ENCODE data around the gene ABCC8.

The ABCC8 gene

DNA sequence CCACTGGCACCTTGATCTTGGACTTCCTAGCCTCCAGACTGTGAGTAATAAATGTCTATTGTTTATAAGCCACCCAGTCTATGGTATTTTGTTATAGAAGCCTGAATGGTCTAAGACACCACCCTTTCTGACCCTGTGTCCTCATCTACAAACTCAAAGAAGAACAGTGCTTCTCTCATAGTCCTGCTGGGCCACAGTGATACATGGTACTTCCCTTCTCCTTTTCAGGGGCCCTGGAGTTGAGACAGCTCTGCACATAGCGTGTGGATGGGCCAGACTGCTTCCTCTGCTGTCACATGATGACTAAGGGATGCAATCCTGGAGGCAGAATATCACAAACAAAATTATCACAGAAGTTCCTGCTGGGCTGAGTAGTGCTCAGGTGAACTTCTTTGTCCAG lies 93.2 kb downstream of the ABCC8 start:
- peaks cover 4% of the 10 kb centered on the region; the same call in 1 of the 2 replicates for H3K9me3 ChIP-seq (ENCODE audit: control insufficient read depth, insufficient read depth, low read length)
- no peak overlapping the region for H3K9ac ChIP-seq (ENCODE audit: low read depth, low read length)
- no peaks in the 10 kb centered on the region for H3K36me3 ChIP-seq (ENCODE audit: insufficient read depth, low read length)
- H3K4me1 ChIP-seq (ENCODE audit: insufficient read depth, low read length) = no peaks in the 10 kb centered on the region

DNA sequence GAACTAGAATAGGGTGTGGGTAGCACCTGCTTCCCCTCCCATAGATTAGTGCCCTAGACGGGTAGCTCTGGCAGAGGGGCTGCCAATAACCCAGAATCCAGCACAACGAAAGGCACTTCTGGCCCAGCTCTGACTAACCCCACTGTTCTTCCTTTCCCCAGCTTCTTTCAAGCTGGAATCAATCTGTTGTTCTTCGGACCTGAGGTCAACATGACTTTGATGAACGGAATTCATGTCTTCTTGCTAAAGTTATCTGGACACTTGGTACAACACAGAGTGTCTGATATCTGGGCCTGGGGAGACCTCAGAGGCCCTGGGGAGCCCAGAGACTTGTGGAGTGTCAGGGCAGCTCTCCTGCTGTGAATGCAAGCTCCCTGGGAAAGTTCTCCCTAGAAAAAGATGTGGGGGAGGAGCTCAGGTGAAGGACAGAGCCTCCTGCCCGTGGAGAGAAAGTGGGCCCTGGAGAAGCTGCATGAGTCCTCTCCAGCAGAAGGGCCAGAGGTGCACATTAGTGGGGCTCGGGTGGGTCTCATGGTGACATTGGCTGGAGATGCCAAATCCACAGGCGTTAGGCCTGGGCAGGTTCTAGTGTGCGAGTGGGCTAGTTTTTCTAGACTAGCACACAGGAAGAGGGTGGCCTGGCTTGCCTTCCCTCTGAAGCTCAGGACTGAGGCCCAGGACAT lies 94.5 kb downstream of the ABCC8 start:
- Histone ChIP-seq H3K36me3 (ENCODE audit: insufficient read depth, low read length) (no peaks in the 10 kb centered on the region), H3K9me3 (ENCODE audit: control insufficient read depth, insufficient read depth, low read length) (peaks cover 4% of the 10 kb centered on the region), H3K4me1 (ENCODE audit: insufficient read depth, low read length) (no peaks in the 10 kb centered on the region), H3K9ac (ENCODE audit: low read depth, low read length) (no peak overlapping the region)

DNA sequence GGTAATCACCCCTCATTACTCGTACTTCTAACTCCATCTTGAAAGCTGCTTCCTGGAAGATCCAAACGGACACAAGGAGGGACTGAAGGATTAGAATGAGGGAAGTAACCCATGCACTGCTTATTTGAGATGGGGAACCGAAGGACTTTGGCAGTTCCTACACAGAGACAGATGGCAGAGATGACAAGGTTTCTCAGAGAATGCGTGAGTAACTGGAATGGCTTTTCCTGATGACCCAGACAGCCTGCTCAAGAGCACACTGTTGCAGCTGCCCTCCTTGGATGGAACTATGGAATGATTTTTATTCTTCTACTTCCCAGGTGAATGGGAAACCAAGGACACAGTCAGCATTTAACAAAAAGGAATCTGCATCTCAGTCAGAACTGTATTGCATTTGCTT lies 95.5 kb downstream of the ABCC8 start:
- H3K4me1 ChIP-seq (ENCODE audit: insufficient read depth, low read length) = no peaks in the 10 kb centered on the region
- H3K9ac ChIP-seq (ENCODE audit: low read depth, low read length) = no peak overlapping the region
- peaks cover 4% of the 10 kb centered on the region for H3K9me3 ChIP-seq (ENCODE audit: control insufficient read depth, insufficient read depth, low read length)
- H3K36me3 ChIP-seq (ENCODE audit: insufficient read depth, low read length) = no peaks in the 10 kb centered on the region

DNA sequence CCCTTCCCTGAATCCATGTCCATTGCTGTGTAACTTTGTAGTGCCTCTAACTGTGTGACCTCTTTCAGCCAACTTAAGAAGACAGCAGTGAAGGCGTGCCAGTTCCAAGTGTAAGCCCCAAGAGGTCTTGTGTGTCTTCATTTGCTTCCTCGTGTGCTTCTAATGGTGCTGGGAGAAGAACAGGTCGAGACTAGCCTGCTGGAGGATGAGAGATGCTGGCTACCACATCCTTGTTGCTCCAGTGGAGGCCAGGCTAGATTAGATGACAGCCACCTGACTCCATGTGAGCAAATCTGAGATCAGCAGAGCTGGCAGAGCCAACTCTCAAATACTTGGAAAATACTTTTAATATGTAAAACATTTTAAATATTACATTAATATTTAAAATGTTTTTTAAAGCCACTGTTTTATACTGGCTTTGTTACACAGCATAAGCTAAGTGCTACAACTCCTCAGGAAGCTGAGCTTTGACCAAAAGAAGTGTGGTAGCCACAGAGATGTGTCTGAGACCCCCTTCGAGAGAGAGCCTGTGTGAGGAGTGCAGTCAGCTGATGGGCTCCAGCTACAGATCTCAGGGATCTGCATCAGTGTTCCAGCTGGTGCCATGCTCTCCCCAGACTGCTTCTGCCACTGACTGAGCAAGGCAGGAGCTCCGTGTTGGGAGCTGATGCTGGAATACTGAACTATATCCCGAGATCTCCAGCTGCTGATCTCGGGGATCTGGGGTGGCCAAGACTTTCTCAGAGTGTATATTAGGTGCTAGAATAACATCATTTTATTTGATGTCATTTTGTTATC lies 97.1 kb downstream of the ABCC8 start:
- no peaks in the 10 kb centered on the region for H3K4me1 ChIP-seq (ENCODE audit: insufficient read depth, low read length)
- no peaks in the 10 kb centered on the region for H3K36me3 ChIP-seq (ENCODE audit: insufficient read depth, low read length)
- H3K9me3 ChIP-seq (ENCODE audit: control insufficient read depth, insufficient read depth, low read length) = peaks cover 4% of the 10 kb centered on the region
- no peak overlapping the region for H3K9ac ChIP-seq (ENCODE audit: low read depth, low read length)

DNA sequence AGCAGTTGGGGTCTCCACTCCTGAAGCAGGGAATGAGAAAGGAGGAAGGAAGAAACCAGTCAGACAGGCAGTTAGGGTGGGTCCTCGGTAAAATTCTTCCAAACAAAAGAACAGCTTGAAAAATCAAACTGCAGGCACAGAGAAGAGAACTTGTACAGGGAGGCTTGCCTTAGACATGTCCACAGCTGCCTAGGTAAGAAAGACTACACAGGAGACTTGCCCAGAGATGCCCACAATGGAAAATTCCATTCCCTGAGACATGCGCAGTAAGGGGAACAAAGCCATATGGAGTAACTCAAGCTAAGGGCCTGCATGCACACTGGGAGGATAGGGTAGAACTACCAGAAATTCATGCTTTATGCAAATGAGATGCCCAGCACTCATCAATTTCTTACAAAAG lies 98.0 kb downstream of the ABCC8 start:
- Histone ChIP-seq H3K9me3 (ENCODE audit: control insufficient read depth, insufficient read depth, low read length) (peaks cover 4% of the 10 kb centered on the region), H3K4me1 (ENCODE audit: insufficient read depth, low read length) (no peaks in the 10 kb centered on the region), H3K36me3 (ENCODE audit: insufficient read depth, low read length) (no peaks in the 10 kb centered on the region), H3K9ac (ENCODE audit: low read depth, low read length) (no peak overlapping the region)

DNA sequence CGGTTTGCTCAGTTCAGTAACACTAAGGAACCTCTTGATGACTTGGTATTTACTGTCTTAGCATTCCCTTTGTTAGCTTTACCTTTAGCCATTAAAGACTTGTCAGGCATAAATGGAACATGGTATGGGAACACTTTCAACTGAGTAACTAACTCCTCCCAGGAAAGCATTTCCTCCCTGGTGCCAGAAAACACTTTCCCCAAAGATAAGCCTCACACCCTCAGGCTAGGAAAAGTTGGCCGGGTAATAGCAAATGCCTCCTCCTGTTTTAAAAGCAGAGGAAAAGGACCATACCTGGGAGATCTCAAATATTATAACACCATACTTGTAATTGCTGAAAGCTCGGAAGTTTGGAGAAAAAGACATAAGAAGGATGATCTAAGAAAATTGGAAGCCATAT lies 100.2 kb downstream of the ABCC8 start:
- Histone ChIP-seq H3K36me3 (ENCODE audit: insufficient read depth, low read length) (no peaks in the 10 kb centered on the region; the same call in 1 of the 2 replicates), H3K9ac (ENCODE audit: low read depth, low read length) (no peak overlapping the region), H3K4me1 (ENCODE audit: insufficient read depth, low read length) (no peaks in the 10 kb centered on the region), H3K9me3 (ENCODE audit: control insufficient read depth, insufficient read depth, low read length) (peaks cover 17% of the 10 kb centered on the region)

DNA sequence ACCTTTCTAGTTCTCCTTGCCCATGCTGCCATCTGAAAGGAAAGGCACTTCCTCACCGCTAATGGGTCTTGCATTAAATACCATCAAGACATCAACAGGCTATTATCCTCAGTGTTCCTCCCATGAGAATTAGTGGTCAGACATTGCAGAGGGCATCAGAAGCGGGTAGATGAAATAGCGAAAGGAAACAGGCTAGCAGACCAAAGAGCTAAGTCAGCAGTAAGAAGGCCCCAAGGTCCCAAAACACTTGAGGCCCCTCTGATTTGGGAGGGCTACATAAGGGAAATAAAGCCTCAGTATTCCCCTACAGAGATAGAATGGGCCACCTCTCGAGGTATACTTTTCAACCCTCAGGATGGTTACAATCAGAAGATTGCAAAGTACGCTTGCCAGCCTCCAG lies 101.1 kb downstream of the ABCC8 start:
- peaks cover 20% of the 10 kb centered on the region for H3K9me3 ChIP-seq (ENCODE audit: control insufficient read depth, insufficient read depth, low read length)
- no peak overlapping the region for H3K9ac ChIP-seq (ENCODE audit: low read depth, low read length)
- H3K4me1 ChIP-seq (ENCODE audit: insufficient read depth, low read length) = no peaks in the 10 kb centered on the region
- no peaks in the 10 kb centered on the region; the same call in 1 of the 2 replicates for H3K36me3 ChIP-seq (ENCODE audit: insufficient read depth, low read length)

DNA sequence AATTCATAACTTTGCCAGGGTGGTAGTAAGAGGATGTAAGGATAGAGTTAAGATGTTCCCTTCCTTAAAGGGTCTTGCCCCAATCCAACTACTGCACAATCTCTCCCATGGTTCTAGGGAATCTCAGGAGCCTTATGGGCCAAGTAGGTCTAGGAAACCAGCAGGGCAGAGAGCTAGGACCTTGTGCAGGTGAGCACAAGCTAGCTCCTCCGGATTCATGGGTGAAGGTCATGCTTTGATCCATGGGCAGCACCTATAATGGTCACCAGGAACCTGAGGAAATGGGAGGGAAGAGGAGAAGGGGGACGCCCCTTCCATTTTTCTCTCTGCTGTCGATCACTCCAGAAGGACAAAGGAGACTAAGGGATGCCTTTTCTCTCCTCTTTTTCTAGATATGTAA lies 105.0 kb downstream of the ABCC8 start:
- H3K9me3 ChIP-seq (ENCODE audit: control insufficient read depth, insufficient read depth, low read length) = peaks cover 25% of the 10 kb centered on the region
- H3K9ac ChIP-seq (ENCODE audit: low read depth, low read length) = no peak overlapping the region
- no peaks in the 10 kb centered on the region for H3K4me1 ChIP-seq (ENCODE audit: insufficient read depth, low read length)
- H3K36me3 ChIP-seq (ENCODE audit: insufficient read depth, low read length) = no peaks in the 10 kb centered on the region; the same call in 1 of the 2 replicates

DNA sequence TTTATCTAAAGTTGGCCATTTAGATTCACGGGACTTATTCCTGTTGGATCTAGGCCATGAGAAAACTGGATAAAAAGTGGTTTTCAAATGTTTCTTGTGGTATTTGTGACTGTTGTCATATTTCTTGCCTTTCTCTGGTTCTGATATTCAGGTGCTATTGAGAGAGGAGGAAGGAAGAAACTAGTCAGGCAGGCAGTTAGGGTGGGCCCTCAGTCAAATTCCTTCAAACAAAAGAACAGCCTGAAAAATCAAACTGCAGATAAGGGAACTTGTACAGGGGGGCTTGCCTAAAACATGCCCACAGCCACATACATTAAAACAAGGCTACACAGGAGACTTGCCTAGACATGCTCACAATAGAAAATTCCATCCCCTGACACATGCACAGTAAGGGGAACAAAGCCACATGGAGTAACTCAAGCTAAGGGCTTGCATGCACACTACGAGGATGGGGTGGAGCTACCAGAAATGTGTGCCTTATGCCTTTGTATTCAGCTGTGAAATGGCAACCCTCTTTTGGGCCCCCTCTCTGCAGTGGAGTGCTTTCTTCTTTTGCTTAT lies 106.9 kb downstream of the ABCC8 start:
- H3K36me3 ChIP-seq (ENCODE audit: insufficient read depth, low read length) = no peaks in the 10 kb centered on the region; the same call in 1 of the 2 replicates

DNA sequence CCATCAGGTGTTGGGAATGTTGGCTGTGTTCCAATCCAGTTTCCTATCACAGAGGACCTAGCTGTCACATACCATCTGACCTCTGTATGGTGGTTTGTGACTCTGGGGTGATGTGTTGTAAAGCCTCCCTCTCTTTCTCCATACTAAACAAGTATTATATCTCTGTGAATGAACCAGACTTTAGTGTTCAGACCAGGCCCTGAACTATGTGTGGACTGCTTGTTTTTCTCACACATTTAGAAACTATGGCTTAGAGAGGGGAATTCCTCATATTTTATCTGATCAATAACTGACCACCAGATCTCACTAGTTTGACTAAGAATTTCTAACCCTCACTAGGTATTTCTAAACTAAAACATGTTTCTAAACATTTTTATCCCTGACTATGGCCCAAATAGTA lies 107.6 kb downstream of the ABCC8 start:
- H3K9me3 ChIP-seq (ENCODE audit: control insufficient read depth, insufficient read depth, low read length) = peaks cover 25% of the 10 kb centered on the region
- no peaks in the 10 kb centered on the region; the same call in 1 of the 2 replicates for H3K36me3 ChIP-seq (ENCODE audit: insufficient read depth, low read length)
- no peaks in the 10 kb centered on the region for H3K4me1 ChIP-seq (ENCODE audit: insufficient read depth, low read length)
- no peak overlapping the region for H3K9ac ChIP-seq (ENCODE audit: low read depth, low read length)

More for the DNA sequence above, 106.9 kb downstream of the ABCC8 start:
- H3K4me1 ChIP-seq (ENCODE audit: insufficient read depth, low read length) = no peaks in the 10 kb centered on the region
- H3K9ac ChIP-seq (ENCODE audit: low read depth, low read length) = no peak overlapping the region
- peaks cover 25% of the 10 kb centered on the region for H3K9me3 ChIP-seq (ENCODE audit: control insufficient read depth, insufficient read depth, low read length)

DNA sequence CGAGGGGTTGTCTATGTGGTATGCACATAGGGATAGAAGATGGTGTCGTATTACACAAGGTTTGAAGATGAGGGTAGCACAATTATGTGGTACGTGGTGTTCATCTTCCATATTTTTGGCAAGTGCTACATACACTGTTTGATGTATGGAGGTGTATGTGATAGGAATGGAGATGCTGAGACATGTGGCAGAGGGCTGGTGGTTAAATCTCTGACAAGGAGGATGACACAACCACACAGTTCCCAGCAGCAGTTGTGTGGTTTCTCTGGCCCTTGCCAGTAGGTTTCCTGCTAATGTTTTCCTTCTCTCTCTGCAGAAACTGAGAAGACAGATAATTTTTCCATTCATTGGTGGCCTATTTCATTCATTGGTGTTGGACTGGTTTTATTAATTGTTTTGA lies 108.1 kb downstream of the ABCC8 start:
- H3K4me1 ChIP-seq (ENCODE audit: insufficient read depth, low read length) = no peaks in the 10 kb centered on the region
- H3K9ac ChIP-seq (ENCODE audit: low read depth, low read length) = no peak overlapping the region
- H3K9me3 ChIP-seq (ENCODE audit: control insufficient read depth, insufficient read depth, low read length) = peaks cover 25% of the 10 kb centered on the region
- no peaks in the 10 kb centered on the region; the same call in 1 of the 2 replicates for H3K36me3 ChIP-seq (ENCODE audit: insufficient read depth, low read length)

DNA sequence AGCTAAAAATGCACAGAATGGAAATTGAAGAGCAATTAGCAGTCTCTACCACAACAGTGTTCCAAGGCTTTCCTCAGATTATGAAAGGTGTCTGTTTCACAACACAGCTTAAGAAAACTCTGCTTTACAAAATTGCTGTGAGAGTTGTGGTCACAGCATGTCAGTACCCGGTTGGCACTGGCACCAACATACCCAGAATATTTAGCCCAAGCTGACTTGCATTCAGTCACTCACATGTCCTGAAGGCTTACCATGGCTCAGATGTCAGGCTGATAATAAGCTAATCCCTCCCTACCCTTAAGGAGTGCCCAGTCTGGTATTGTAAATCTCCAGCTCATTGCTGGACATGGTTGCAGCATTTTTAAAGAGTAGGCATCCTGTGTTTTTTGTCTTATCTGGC lies 110.2 kb downstream of the ABCC8 start:
- no peaks in the 10 kb centered on the region for H3K36me3 ChIP-seq (ENCODE audit: insufficient read depth, low read length)
- H3K9ac ChIP-seq (ENCODE audit: low read depth, low read length) = no peak overlapping the region
- H3K9me3 ChIP-seq (ENCODE audit: control insufficient read depth, insufficient read depth, low read length) = peaks cover 12% of the 10 kb centered on the region
- no peaks in the 10 kb centered on the region for H3K4me1 ChIP-seq (ENCODE audit: insufficient read depth, low read length)

DNA sequence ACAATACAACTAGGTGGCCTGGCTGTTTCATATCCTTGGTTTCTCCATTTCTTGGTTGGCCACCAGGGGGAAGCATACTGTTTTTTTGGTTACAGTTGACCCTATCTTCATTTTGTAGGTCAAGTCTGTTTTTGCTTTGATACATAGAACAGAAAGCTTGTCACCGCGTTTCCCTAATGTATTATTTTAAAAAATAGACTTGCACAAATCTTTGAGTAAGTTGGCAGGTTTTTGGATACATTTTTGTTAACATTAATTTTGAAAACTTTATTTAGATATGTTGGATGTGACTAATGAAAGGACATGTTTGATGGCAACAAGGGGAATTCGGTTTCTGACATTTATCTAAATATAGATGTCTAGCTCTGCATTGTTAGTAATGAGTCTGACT lies 122.0 kb downstream of the ABCC8 start:
- Histone ChIP-seq H3K4me1 (ENCODE audit: insufficient read depth, low read length) (no peaks in the 10 kb centered on the region), H3K36me3 (ENCODE audit: insufficient read depth, low read length) (no peaks in the 10 kb centered on the region), H3K9me3 (ENCODE audit: control insufficient read depth, insufficient read depth, low read length) (no peaks in the 10 kb centered on the region), H3K9ac (ENCODE audit: low read depth, low read length) (peak overlapping the region; percentile 66; the same call in 1 of the 2 replicates)

DNA sequence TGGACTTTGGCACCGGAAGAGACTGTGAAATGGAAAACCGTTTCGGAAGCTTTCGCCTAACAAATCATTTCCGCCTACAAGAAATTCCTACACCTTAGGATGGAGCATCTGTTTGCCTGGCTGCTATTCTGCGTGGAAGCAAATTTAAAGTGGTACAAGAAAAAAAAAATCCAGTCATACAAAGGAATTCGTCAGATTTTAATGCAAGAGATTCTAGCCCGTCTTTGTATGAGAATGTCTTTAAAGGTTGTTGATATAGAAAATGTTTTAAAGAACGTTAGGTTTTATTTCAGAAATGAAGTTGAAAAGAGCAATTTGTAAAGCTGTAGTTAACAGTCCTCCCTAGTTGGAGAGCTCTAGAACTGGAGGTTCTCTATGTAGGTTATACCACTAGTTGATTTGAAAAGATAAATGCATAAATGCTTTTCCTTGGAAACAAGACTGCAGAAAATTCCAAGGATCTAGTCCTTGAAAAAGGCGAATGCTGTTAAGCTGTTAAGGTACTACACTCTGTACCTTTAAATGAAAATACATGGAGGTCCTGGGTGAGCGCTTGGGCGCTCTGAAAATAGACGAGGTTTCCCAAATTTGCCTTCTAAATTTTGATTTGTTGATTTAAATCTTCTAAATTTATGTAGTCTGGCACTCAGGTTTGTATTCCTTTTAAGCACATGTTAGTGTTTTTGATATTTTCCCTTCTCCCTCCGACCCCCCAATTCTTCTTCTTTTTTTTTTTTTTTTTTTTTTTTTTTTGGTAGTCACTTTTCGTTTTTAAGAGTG lies 122.6 kb downstream of the ABCC8 start:
- Histone ChIP-seq H3K36me3 (ENCODE audit: insufficient read depth, low read length) (no peaks in the 10 kb centered on the region), H3K4me1 (ENCODE audit: insufficient read depth, low read length) (no peaks in the 10 kb centered on the region), H3K9me3 (ENCODE audit: control insufficient read depth, insufficient read depth, low read length) (no peaks in the 10 kb centered on the region), H3K9ac (ENCODE audit: low read depth, low read length) (peak overlapping the region; percentile 66)

Measured in ES-I3 (cell line).